Stimulated activated CD8-positive, alpha-beta memory T cell treated with anti-CD3 and anti-CD28 coated beads, Interleukin-2, amount 100 ng/mL, for 48 hours (primary cell): ENCODE data around the gene TRIM49C.
"Not testable (repeated sequence)": the region's sequence is repeated elsewhere in the genome, so short reads cannot be mapped to it uniquely, and the experiment has no call there.

Experiments
- DNase-seq, 2 donors: peaks; one replicate each; pipeline ENCODE4 v3.0.0-alpha.2; 2020; ENCODE audit warnings: low read depth in 2 of 2

Gene TRIM49C, protein sequence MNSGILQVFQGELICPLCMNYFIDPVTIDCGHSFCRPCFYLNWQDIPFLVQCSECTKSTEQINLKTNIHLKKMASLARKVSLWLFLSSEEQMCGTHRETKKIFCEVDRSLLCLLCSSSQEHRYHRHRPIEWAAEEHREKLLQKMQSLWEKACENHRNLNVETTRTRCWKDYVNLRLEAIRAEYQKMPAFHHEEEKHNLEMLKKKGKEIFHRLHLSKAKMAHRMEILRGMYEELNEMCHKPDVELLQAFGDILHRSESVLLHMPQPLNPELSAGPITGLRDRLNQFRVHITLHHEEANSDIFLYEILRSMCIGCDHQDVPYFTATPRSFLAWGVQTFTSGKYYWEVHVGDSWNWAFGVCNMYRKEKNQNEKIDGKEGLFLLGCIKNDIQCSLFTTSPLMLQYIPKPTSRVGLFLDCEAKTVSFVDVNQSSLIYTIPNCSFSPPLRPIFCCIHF

DNA sequence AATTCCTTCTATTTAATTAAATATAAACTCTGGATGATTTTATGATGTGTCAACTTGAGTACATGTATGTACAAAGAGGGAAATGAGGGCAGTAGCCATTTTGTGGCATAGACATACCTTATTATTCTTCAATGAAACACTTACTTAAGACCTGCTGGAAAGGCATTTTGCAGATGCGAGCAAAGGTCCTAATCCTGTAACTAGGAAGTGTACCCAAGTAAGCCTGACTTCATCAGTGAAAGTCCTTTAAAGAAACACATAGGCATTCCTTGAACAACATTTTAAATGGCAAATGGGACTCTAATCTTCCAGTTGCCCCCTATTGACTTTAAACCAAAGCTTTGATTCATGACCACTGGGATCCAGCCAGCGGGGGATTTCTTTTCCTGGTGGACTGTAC is at the start of gene TRIM49C:
TRIM49C (plus strand) TSS at position 301 of the 400 bp plus-strand sequence. CDS start 4,106 bp downstream, outside the sequence.
- DNase-seq = not testable (repeated sequence)

DNA sequence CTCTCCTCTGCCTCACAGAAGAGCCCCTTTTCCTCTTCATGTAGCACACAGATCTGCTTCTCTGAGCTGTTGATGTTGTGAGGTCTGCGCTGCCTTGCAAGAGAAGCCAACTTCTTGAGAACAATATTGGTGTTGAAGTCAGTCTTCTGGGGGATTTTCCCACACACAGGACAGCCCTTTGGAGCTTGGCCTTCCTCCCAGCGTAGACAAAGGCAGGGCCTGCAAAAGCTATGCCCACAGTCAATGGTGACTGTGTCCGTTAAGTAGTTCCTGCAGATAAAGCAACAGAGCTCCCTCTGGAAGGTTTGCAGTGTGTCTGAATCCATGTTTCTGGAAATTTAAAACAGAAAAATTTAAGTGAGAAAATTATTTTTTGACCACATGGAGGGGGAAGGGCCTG is 6.7 kb upstream of the TRIM49C start:
- not testable (repeated sequence) for DNase-seq

DNA sequence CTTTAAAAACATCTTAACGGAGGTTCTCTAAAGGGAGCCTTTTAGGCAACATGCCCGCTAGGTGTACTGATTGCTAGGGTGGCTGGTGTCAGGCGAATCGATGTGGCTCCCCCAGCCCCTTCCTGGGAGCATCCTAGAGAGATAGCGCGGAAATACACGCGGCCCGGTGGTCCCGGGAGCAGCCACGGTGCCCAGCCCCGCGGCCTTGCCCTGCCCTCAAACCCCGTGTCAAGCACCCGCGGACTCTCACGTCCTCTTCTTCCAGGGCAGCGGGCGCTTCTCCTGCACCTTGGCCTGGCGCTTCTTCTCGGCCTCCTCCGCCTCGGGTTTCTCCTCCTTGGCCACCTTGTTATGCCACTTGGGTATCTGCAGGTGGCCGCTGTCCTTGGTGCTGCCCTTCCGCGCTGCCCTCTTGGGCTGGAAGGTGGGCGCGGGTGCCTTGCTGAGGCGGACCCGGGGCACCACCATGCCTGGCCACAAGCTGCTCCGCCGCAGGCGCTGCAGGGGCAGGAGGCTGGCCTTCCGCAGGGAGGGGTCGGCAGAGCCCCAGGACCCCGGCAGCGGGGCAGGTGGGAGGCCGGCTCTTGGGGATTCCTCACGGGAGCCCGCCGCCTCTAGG is 20.8 kb downstream of the TRIM49C start:
- DNase-seq = peak in 1 of 2 donors; percentile 0

DNA sequence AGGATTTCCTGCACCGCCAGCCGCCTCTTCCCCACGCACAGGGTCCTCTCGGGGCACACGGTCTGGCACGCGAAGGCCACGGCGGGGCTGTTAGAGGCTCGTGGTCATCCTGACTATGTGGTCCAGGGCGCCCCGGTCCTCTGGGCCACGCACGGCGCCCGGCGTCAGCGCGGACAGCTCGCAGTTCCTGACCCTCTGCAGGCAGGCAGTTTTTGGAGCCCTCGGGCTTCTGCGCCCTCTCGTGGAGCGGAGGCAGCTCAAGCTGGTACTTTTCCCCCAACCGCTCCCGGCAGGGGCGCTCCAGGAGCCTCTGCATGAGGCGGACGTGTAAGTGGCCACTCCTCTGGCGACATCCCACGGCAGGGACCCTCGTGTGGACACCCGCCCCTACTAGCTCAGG is 21.4 kb downstream of the TRIM49C start:
- DNase-seq = not testable (repeated sequence)

DNA sequence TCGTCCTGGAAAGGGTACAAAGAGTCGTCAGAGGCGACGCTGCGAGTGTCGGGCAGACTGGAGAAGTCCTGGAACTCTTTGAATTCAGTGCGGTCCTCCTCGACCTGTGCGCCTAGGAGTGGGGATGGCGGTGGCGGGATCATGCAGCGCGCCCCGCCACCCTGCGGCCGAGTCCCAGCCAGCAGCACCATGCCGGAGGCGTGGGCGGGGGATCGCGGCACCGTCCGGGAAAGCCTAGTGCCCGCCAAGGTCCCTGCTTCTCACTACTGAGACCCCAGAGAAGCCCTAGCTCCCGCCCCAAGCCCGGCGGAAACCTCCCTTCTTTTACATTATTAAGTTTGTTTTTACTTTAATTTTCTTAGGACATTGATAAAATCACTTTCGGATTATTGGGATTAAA is 22.6 kb downstream of the TRIM49C start:
- not testable (repeated sequence) for DNase-seq

DNA sequence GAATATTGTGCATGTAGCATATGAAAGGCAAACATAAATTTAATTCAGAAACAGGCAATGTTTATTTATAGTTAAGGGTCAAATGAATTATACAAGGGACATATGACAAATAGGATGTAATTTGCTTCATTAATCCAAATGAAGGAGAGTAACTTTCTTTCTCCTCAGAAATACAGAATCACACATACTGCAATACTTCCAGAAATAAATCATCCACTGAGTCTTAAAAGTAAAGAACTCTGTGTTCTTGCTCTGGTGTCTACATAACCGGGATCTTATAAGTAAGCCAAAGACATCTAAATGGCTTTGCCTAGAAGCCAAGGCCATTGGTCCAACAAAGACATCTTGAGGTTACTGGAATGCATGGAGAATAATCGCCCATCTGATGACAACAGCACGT is 54.7 kb downstream of the TRIM49C start, which contains the start of gene UBTFL1:
UBTFL1 (plus strand) TSS at position 301 of the 400 bp plus-strand sequence; CDS start at position 301, 0 bp downstream.
- not testable (repeated sequence) for DNase-seq

DNA sequence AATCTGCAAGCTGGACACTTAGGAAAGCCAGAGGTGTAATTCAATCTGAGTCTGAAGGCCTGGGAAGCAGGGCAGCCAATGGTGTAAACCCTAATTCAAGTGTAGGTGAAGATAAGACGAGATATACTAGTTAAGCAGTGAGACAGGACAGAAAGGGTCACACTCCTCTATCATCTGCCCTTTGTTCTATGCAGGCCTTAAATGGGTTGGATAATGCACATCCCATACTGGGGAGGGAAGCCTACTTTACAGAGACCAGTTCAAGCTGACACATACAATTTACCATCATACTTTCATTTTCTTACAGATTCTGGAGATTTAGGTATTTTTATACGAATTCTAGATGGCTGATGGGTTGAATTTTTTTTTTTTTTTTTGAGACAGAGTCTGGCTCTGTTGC is 57.8 kb downstream of the TRIM49C start:
- DNase-seq = not testable (repeated sequence)
